ENCODE results near the gene PBLD. TPM values are rescaled to one million over a fixed set of nuclear protein-coding genes. Genes with fewer than 3 reads are reported as not detected.

The PBLD gene
- total RNA-seq, 1 donor from 2014 or later: 5.0 TPM

DNA sequence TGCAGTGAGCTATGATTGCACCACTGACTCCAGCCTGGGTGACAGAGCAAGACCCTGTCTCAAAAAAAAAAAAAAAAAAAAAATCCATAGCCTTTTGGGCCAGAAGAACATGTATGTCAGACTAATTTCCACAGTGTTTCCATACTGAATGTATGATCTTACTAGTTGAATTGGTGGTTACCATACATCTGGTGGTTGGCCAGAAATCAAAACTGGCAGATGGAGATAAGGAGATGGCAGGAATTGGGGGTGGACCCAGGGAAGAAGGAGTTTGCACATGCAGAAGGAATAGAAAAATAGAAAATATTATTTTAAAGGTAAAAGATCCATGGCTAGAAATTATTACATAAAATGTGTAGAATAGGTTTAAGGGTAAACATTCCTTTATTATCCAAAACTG is 97.1 kb downstream of the PBLD start:
- no peak overlapping the region for H3K4me3 Mint-ChIP-seq

DNA sequence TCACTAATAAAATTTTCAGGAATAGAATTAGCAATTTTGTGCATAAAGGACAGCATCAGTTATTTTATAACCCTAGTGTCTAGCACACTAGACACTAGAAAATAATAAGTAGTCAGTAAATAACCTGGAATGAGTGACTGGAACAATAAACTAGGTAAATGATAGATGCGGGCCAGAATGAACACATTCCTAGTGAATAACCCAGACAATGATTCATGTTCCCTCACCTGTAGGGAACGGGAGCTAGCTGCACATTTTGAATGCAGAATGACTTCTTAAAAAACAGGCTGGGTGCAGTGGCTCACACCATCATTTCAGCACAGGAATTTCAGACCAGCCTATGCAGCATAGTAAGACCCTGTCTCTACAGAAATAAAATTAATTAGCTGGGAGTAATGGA is 97.6 kb downstream of the PBLD start:
- TF ChIP-seq, protein P1, sequence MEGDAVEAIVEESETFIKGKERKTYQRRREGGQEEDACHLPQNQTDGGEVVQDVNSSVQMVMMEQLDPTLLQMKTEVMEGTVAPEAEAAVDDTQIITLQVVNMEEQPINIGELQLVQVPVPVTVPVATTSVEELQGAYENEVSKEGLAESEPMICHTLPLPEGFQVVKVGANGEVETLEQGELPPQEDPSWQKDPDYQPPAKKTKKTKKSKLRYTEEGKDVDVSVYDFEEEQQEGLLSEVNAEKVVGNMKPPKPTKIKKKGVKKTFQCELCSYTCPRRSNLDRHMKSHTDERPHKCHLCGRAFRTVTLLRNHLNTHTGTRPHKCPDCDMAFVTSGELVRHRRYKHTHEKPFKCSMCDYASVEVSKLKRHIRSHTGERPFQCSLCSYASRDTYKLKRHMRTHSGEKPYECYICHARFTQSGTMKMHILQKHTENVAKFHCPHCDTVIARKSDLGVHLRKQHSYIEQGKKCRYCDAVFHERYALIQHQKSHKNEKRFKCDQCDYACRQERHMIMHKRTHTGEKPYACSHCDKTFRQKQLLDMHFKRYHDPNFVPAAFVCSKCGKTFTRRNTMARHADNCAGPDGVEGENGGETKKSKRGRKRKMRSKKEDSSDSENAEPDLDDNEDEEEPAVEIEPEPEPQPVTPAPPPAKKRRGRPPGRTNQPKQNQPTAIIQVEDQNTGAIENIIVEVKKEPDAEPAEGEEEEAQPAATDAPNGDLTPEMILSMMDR (conservative IDR thresholded peaks at IDR 0.05): no peak
- H3K27ac Mint-ChIP-seq (ENCODE audit: unreplicated experiment): no peak overlapping the region
- H3K36me3 Mint-ChIP-seq (ENCODE audit: low read depth): no peaks in the 10 kb centered on the region

More for the DNA sequence above, 97.1 kb downstream of the PBLD start:
- peaks cover 17% of the 10 kb centered on the region for H3K4me1 Mint-ChIP-seq
- TF ChIP-seq, protein P1 (conservative IDR thresholded peaks at IDR 0.05): no peak
- H3K27me3 Mint-ChIP-seq (ENCODE audit: low read depth): peaks cover 23% of the 10 kb centered on the region
- no peaks in the 10 kb centered on the region for H3K36me3 Mint-ChIP-seq (ENCODE audit: low read depth)
- H3K27ac Mint-ChIP-seq (ENCODE audit: unreplicated experiment): no peak overlapping the region
- DNase-seq (ENCODE audit: low read depth, low spot score): no peak
- no peaks in the 10 kb centered on the region for H3K9me3 Mint-ChIP-seq

GRCh38 chr10:68233046-68233445 is 99.7 kb downstream of the PBLD start:
- DNase-seq (ENCODE audit: low read depth, low spot score): no peak
- peaks cover 23% of the 10 kb centered on the region for H3K27me3 Mint-ChIP-seq (ENCODE audit: low read depth)
- no peaks in the 10 kb centered on the region for H3K36me3 Mint-ChIP-seq (ENCODE audit: low read depth)
- H3K4me1 Mint-ChIP-seq: peaks cover 17% of the 10 kb centered on the region
- peak overlapping the region; percentile 12 for H3K4me3 Mint-ChIP-seq
- TF ChIP-seq, protein P1 (conservative IDR thresholded peaks at IDR 0.05): no peak
- H3K9me3 Mint-ChIP-seq: no peaks in the 10 kb centered on the region
- no peak overlapping the region for H3K27ac Mint-ChIP-seq (ENCODE audit: unreplicated experiment)

More for the DNA sequence above, 97.6 kb downstream of the PBLD start:
- Mint-ChIP-seq H3K4me3 (no peak overlapping the region), H3K27me3 (ENCODE audit: low read depth) (peaks cover 23% of the 10 kb centered on the region), H3K4me1 (peaks cover 17% of the 10 kb centered on the region), H3K9me3 (no peaks in the 10 kb centered on the region)
- no peak for DNase-seq (ENCODE audit: low read depth, low spot score)

Other genes with a start within 250 kb of the PBLD start
- not detected in 2 replicates for gene MYPN, start 223.4 kb downstream of the PBLD start, total RNA-seq
- 0.20 and 0.84 TPM in 2 replicates for gene ATOH7, start 100.8 kb downstream of the PBLD start, total RNA-seq
- 238 and 250 TPM in 2 replicates for gene HNRNPH3, start 864 bp downstream of the PBLD start, total RNA-seq
- gene RUFY2, start 74.3 kb upstream of the PBLD start, total RNA-seq: 22.4 and 26.6 TPM in 2 replicates
- 44.6 and 52.6 TPM in 2 replicates for gene DNA2, start 139.0 kb upstream of the PBLD start, total RNA-seq
- 13.1 and 19.3 TPM in 2 replicates for gene SLC25A16, start 194.6 kb upstream of the PBLD start, total RNA-seq
- 27.7 and 30.0 TPM in 2 replicates for gene TET1, start 227.4 kb upstream of the PBLD start, total RNA-seq

Data from neural crest cell (in vitro differentiated cells).